Measurements from ENCODE around the gene DAND5.

DNA sequence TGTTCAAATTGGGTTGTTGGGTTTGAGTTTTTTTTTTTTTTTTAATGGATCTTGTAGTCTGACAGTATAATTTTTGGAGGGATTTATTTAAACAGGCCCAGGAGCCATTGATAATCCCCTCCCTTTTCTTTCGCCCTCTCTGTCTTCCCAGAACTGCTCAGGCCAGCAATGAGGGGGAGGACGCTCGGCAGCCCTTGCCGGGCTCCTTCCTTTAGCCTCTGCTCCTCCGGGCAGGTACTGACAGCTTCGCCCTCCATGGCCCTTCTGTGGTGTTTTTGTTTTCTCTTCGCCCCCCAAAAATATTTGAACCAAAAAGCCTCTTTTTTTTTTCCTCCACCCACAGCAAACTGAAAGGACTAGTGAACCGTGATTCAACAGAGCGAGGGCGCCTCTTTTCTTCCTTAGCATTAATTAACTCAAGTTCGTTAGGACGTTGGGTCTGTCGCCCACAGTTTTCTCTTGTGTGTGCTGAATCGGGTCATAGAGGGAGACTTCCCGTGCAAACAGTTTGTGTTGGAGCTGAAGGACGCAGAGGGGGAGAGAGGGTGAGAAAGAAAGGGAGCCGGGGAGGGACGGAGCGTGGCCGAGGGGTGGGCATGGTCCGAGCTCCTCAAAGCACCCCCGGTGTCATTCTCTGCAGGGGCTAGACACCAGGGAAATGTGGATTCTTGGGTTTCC is 47.4 kb downstream of the DAND5 start:
- TF ChIP-seq POLR2A (IDR thresholded peaks at IDR 0.05) (no peak), POLR2AphosphoS5 (IDR thresholded peaks at IDR 0.05) (no peak)
- TF ChIP-seq, protein P1, sequence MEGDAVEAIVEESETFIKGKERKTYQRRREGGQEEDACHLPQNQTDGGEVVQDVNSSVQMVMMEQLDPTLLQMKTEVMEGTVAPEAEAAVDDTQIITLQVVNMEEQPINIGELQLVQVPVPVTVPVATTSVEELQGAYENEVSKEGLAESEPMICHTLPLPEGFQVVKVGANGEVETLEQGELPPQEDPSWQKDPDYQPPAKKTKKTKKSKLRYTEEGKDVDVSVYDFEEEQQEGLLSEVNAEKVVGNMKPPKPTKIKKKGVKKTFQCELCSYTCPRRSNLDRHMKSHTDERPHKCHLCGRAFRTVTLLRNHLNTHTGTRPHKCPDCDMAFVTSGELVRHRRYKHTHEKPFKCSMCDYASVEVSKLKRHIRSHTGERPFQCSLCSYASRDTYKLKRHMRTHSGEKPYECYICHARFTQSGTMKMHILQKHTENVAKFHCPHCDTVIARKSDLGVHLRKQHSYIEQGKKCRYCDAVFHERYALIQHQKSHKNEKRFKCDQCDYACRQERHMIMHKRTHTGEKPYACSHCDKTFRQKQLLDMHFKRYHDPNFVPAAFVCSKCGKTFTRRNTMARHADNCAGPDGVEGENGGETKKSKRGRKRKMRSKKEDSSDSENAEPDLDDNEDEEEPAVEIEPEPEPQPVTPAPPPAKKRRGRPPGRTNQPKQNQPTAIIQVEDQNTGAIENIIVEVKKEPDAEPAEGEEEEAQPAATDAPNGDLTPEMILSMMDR (IDR thresholded peaks at IDR 0.05): no peak
